Tibial nerve (tissue), 4 donors: ENCODE data around the gene C4orf51. TPM values are rescaled to one million over a fixed set of nuclear protein-coding genes. Genes with fewer than 3 reads are reported as not detected.

Experiments
- DNase-seq, 2 donors: peaks; one replicate each; pipeline ENCODE4 v3.0.0-alpha.2; 2019; ENCODE audit warnings: low spot score in 2 of 2
- H3K27ac ChIP-seq, 4 donors: fragments of 200-600 bp; sonication (generic) in 3 of 4; one replicate each; pipeline ENCODE4 v1.5.1; 2017 to 2019; ENCODE audit warnings: mild to moderate bottlenecking in 1 of 4
- H3K27me3 ChIP-seq, 2 donors: fragments of 200-600 bp; sonication (generic) in 1 of 2; one replicate each; pipeline versions ENCODE4 v1.5.1 to v1.6.0; 2017 to 2019
- H3K36me3 ChIP-seq, 3 donors: fragments of 200-600 bp; sonication (generic); one replicate each; pipeline ENCODE4 v1.5.1; 2018 to 2019
- H3K4me1 ChIP-seq, 4 donors: fragments of 200-600 bp; sonication (generic) in 3 of 4; one replicate each; pipeline ENCODE4 v1.5.1; 2017 to 2019
- H3K4me3 ChIP-seq, 4 donors: fragments of 200-600 bp; sonication (generic) in 3 of 4; one replicate each; pipeline ENCODE4 v1.5.1; 2017 to 2019; ENCODE audit warnings: mild to moderate bottlenecking in 1 of 4, moderate library complexity in 1 of 4
- H3K9me3 ChIP-seq, 4 donors: fragments of 200-600 bp; sonication (generic) in 3 of 4; one replicate each; pipeline ENCODE4 v1.5.1; 2017 to 2019
- EP300 ChIP-seq, 2 donors: sonication (generic); formaldehyde crosslinking; IDR thresholded peaks; one replicate each; pipeline ENCODE4 v1.6.1; 2017; ENCODE audit warnings: antibody characterized with exemption in 2 of 2, mild to moderate bottlenecking in 1 of 2
- POLR2A ChIP-seq, 2 donors: fragments of 450-650 bp; IDR thresholded peaks; one replicate each; pipeline ENCODE4 v1.6.1; 2017; ENCODE audit warnings: antibody characterized with exemption in 2 of 2, mild to moderate bottlenecking in 2 of 2, moderate library complexity in 2 of 2
- WGBS, 2 donors: methylation state at CpG; one replicate each; pipeline ENCODE4 v1.1.5; 2018; 5-methylcytosine and 5-hydroxymethylcytosine counted together
- total RNA-seq, 4 donors: library from RNA; depleted of rRNA; stranded (reverse); fragments of >200 nt; gene quantifications; one replicate each; pipeline ENCODE4 v1.1.0, GENCODE V29; 2016
- TF ChIP-seq, protein P1 (sequence below), 5 experiments: fragments of 200-600 bp in 3 of 5; fragments of 450-650 bp in 2 of 5; sonication (generic) in 3 of 5; IDR thresholded peaks; one replicate each; pipeline ENCODE4 v1.5.1; 2016 to 2019; ENCODE audit warnings: antibody characterized with exemption in 5 of 5, mild to moderate bottlenecking in 3 of 5, moderate library complexity in 2 of 5

C4orf51 gene
- total RNA-seq, 4 donors from 2014 or later = not detected

- H3K27me3 ChIP-seq = no peaks in the 10 kb centered on the region
- H3K4me1 ChIP-seq = peaks cover 0 to 52% (median 14%) of the 10 kb centered on the region in 4 donors
- peak overlapping the region; percentile 45 to 83 (median 70) for H3K4me3 ChIP-seq
- no peaks in the 10 kb centered on the region for H3K9me3 ChIP-seq
- 51 to 52% methylated on average over 14 of the region's 14 CpGs for WGBS, 2 donors
- TF ChIP-seq EP300 (IDR thresholded peaks at IDR 0.05) (no peak), POLR2A (IDR thresholded peaks at IDR 0.05) (no peak)
- TF ChIP-seq, protein P1, sequence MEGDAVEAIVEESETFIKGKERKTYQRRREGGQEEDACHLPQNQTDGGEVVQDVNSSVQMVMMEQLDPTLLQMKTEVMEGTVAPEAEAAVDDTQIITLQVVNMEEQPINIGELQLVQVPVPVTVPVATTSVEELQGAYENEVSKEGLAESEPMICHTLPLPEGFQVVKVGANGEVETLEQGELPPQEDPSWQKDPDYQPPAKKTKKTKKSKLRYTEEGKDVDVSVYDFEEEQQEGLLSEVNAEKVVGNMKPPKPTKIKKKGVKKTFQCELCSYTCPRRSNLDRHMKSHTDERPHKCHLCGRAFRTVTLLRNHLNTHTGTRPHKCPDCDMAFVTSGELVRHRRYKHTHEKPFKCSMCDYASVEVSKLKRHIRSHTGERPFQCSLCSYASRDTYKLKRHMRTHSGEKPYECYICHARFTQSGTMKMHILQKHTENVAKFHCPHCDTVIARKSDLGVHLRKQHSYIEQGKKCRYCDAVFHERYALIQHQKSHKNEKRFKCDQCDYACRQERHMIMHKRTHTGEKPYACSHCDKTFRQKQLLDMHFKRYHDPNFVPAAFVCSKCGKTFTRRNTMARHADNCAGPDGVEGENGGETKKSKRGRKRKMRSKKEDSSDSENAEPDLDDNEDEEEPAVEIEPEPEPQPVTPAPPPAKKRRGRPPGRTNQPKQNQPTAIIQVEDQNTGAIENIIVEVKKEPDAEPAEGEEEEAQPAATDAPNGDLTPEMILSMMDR (IDR thresholded peaks at IDR 0.05) = no peak
- DNase-seq = no peak
- no peaks in the 10 kb centered on the region for H3K36me3 ChIP-seq
- H3K27ac ChIP-seq = peak overlapping the region; percentile 77 to 99 (median 96)
These were observed 52.3 kb downstream of the C4orf51 start for GRCh38 chr4:145732001-145732815.

- H3K4me1 ChIP-seq = peaks cover 0 to 52% (median 14%) of the 10 kb centered on the region in 4 donors
- peak; percentile 81 to 83 for DNase-seq
- WGBS, 2 donors = 2 to 3% methylated on average over 37 to 50 of the region's 81 CpGs
- H3K27me3 ChIP-seq = no peaks in the 10 kb centered on the region
- peak overlapping the region; percentile 45 to 83 (median 74) for H3K4me3 ChIP-seq
- no peaks in the 10 kb centered on the region for H3K9me3 ChIP-seq
- peak overlapping the region; percentile 77 to 99 (median 96) for H3K27ac ChIP-seq
- TF ChIP-seq POLR2A (IDR thresholded peaks at IDR 0.05) (peak; percentile 14 to 68), EP300 (IDR thresholded peaks at IDR 0.05) (peak in 1 of 2 donors; percentile 91)
- TF ChIP-seq, protein P1 (IDR thresholded peaks at IDR 0.05) = peak in 2 of 5 experiments; percentile 37 to 45
- H3K36me3 ChIP-seq = no peaks in the 10 kb centered on the region
These were observed 53.2 kb downstream of the C4orf51 start for GRCh38 chr4:145732895-145733880.

GRCh38 chr4:145734031-145734430 is 54.1 kb downstream of the C4orf51 start:
- peaks cover 0 to 52% (median 14%) of the 10 kb centered on the region in 4 donors for H3K4me1 ChIP-seq
- 72 to 75% methylated on average over 7 of the region's 7 CpGs for WGBS, 2 donors
- no peak for DNase-seq
- no peak for TF ChIP-seq EP300 (IDR thresholded peaks at IDR 0.05)
- TF ChIP-seq POLR2A (IDR thresholded peaks at IDR 0.05) = no peak
- TF ChIP-seq, protein P1 (IDR thresholded peaks at IDR 0.05) = no peak
- no peaks in the 10 kb centered on the region for H3K36me3 ChIP-seq
- H3K27ac ChIP-seq = peak overlapping the region; percentile 77 to 99 (median 96)
- no peaks in the 10 kb centered on the region for H3K9me3 ChIP-seq
- no peaks in the 10 kb centered on the region for H3K27me3 ChIP-seq
- H3K4me3 ChIP-seq = no peak overlapping the region

- Histone ChIP-seq H3K27me3 (no peaks in the 10 kb centered on the region), H3K36me3 (no peaks in the 10 kb centered on the region), H3K9me3 (no peaks in the 10 kb centered on the region), H3K4me1 (peaks cover 0 to 52% (median 14%) of the 10 kb centered on the region in 4 donors), H3K4me3 (peak overlapping the region in 1 of 4 donors; percentile 10), H3K27ac (peak overlapping the region in 3 of 4 donors; percentile 93 to 99 (median 98))
- 50 to 53% methylated on average over 14 of the region's 14 CpGs for WGBS, 2 donors
- DNase-seq = peak; percentile 23 to 38
- TF ChIP-seq POLR2A (IDR thresholded peaks at IDR 0.05) (no peak), EP300 (IDR thresholded peaks at IDR 0.05) (peak in 1 of 2 donors; percentile 52)
These were observed 54.8 kb downstream of the C4orf51 start for GRCh38 chr4:145734576-145735346.

GRCh38 chr4:145735347-145735675 is 55.4 kb downstream of the C4orf51 start:
- Histone ChIP-seq H3K4me3 (no peak overlapping the region), H3K36me3 (no peaks in the 10 kb centered on the region), H3K9me3 (no peaks in the 10 kb centered on the region), H3K27me3 (no peaks in the 10 kb centered on the region), H3K27ac (peak overlapping the region in 2 of 4 donors; percentile 98 to 99), H3K4me1 (peaks cover 0 to 52% (median 14%) of the 10 kb centered on the region in 4 donors)
- WGBS, 2 donors = 55 to 72% methylated on average over 2 of the region's 2 CpGs
- TF ChIP-seq EP300 (IDR thresholded peaks at IDR 0.05) (no peak), POLR2A (IDR thresholded peaks at IDR 0.05) (no peak)
- TF ChIP-seq, protein P1 (IDR thresholded peaks at IDR 0.05) = no peak
- DNase-seq = no peak
